SJSA1 (cell line): Measurements from ENCODE around the gene KIR3DL3. TPM values are rescaled to one million over a fixed set of nuclear protein-coding genes. Genes with fewer than 3 reads are reported as not detected.
"Not testable (repeated sequence)": the region's sequence is repeated elsewhere in the genome, so short reads cannot be mapped to it uniquely, and the experiment has no call there.

Source experiments
- DNase-seq, 2 experiments: peaks; one replicate each; pipeline ENCODE4 v3.0.0-alpha.2; 2015 to 2020; ENCODE audit warnings: low spot score in 2 of 2, low read depth in 1 of 2
- H3K27ac ChIP-seq: fragments of 250-450 bp; sonication (Bioruptor Pico); 2 replicates; pipeline ENCODE4 v1.5.1; 2020; ENCODE audit warnings: mild to moderate bottlenecking, moderate library complexity
- H3K27me3 ChIP-seq: fragments of 250-450 bp; sonication (Bioruptor Pico); replicated peaks from 2 replicates; pipeline ENCODE4 v1.5.1; 2020; ENCODE audit warnings: mild to moderate bottlenecking, moderate library complexity
- H3K36me3 ChIP-seq: fragments of 250-450 bp; sonication (Bioruptor Pico); 2 replicates; pipeline ENCODE4 v1.5.1; 2020; ENCODE audit warnings: mild to moderate bottlenecking
- H3K4me1 ChIP-seq: fragments of 250-450 bp; sonication (Bioruptor Pico); replicated peaks from 2 replicates; pipeline ENCODE4 v1.6.1; 2021; ENCODE audit warnings: mild to moderate bottlenecking
- H3K4me3 ChIP-seq: fragments of 250-450 bp; sonication (Bioruptor Pico); 2 replicates; pipeline ENCODE4 v1.5.1; 2020; ENCODE audit warnings: mild to moderate bottlenecking
- H3K9me3 ChIP-seq: fragments of 250-450 bp; sonication (Bioruptor Pico); replicated peaks from 2 replicates; pipeline ENCODE4 v1.5.1; 2020; ENCODE audit warnings: mild to moderate bottlenecking
- total RNA-seq: library from RNA; depleted of rRNA; stranded (reverse); fragments of >200 nt; shearing (Covaris generic); gene quantifications from 2 replicates; pipeline ENCODE4 v1.2.3, GENCODE V29; 2014; rRNA removed

The KIR3DL3 gene
- total RNA-seq: not detected in 2 replicates

- Histone ChIP-seq H3K4me3 (no peak within 1 kb of the TSS), H3K27ac (no peak within 1 kb of the TSS), H3K9me3 (peaks cover 3% of the 10 kb centered on the region; the same call in 1 of the 2 replicates), H3K27me3 (no peaks in the 10 kb centered on the region; the same call in 1 of the 2 replicates), H3K4me1 (no peaks in the 10 kb centered on the region), H3K36me3 (no peaks in the 10 kb centered on the region)
- DNase-seq: peak in 1 of 2 experiments; percentile 11
Measured at GRCh38 chr19:54724142-54724541, at the start of gene KIR3DL3. Gene KIR3DL3 (plus strand): TSS chr19:54724442. CDS start chr19:54724497, 55 bp downstream.

GRCh38 chr19:54676210-54676834 lies 47.9 kb upstream of the KIR3DL3 start:
- DNase-seq: peak in 1 of 2 experiments; percentile 11
- H3K27me3 ChIP-seq, H3K9me3 ChIP-seq, H3K36me3 ChIP-seq, H3K4me3 ChIP-seq, H3K4me1 ChIP-seq, H3K27ac ChIP-seq: not testable (repeated sequence)

GRCh38 chr19:54677217-54677616 lies 47.0 kb upstream of the KIR3DL3 start:
- H3K4me3 ChIP-seq: no peak overlapping the region
- H3K9me3 ChIP-seq: no peaks in the 10 kb centered on the region
- H3K27ac ChIP-seq: no peak overlapping the region
- DNase-seq: no peak
- H3K36me3 ChIP-seq: no peaks in the 10 kb centered on the region
- no peaks in the 10 kb centered on the region for H3K4me1 ChIP-seq
- no peaks in the 10 kb centered on the region for H3K27me3 ChIP-seq

GRCh38 chr19:54681596-54681995 lies 42.6 kb upstream of the KIR3DL3 start:
- H3K36me3 ChIP-seq, H3K9me3 ChIP-seq, DNase-seq, H3K4me3 ChIP-seq, H3K27me3 ChIP-seq, H3K27ac ChIP-seq, H3K4me1 ChIP-seq: not testable (repeated sequence)

GRCh38 chr19:54682306-54682856 lies 41.9 kb upstream of the KIR3DL3 start:
- no peak for DNase-seq
- H3K27ac ChIP-seq: no peak overlapping the region
- no peaks in the 10 kb centered on the region for H3K4me1 ChIP-seq

GRCh38 chr19:54684527-54684926 lies 39.7 kb upstream of the KIR3DL3 start:
- H3K4me1 ChIP-seq: no peaks in the 10 kb centered on the region
- H3K27ac ChIP-seq: no peak overlapping the region
- DNase-seq: no peak
- no peaks in the 10 kb centered on the region for H3K36me3 ChIP-seq
- H3K9me3 ChIP-seq: no peaks in the 10 kb centered on the region
- no peaks in the 10 kb centered on the region for H3K27me3 ChIP-seq
- no peak overlapping the region for H3K4me3 ChIP-seq

More at GRCh38 chr19:54682306-54682856, 41.9 kb upstream of the KIR3DL3 start:
- Histone ChIP-seq H3K27me3 (no peaks in the 10 kb centered on the region), H3K4me3 (no peak overlapping the region), H3K9me3 (no peaks in the 10 kb centered on the region), H3K36me3 (no peaks in the 10 kb centered on the region)

GRCh38 chr19:54691582-54692297 lies 32.5 kb upstream of the KIR3DL3 start:
- no peaks in the 10 kb centered on the region for H3K4me1 ChIP-seq
- DNase-seq: no peak
- no peaks in the 10 kb centered on the region for H3K27me3 ChIP-seq
- H3K36me3 ChIP-seq: no peaks in the 10 kb centered on the region
- no peak overlapping the region for H3K27ac ChIP-seq
- H3K4me3 ChIP-seq: no peak overlapping the region
- H3K9me3 ChIP-seq: no peaks in the 10 kb centered on the region

GRCh38 chr19:54692298-54692615 lies 32.0 kb upstream of the KIR3DL3 start:
- no peak overlapping the region for H3K4me3 ChIP-seq
- H3K4me1 ChIP-seq: no peaks in the 10 kb centered on the region
- no peaks in the 10 kb centered on the region for H3K27me3 ChIP-seq
- H3K36me3 ChIP-seq: no peaks in the 10 kb centered on the region
- H3K9me3 ChIP-seq: no peaks in the 10 kb centered on the region
- no peak for DNase-seq
- H3K27ac ChIP-seq: no peak overlapping the region

- Histone ChIP-seq H3K27me3 (no peaks in the 10 kb centered on the region), H3K4me1 (no peaks in the 10 kb centered on the region), H3K27ac (no peak overlapping the region), H3K36me3 (no peaks in the 10 kb centered on the region), H3K4me3 (no peak overlapping the region), H3K9me3 (no peaks in the 10 kb centered on the region)
- no peak for DNase-seq
Measured at GRCh38 chr19:54694648-54695047, 29.6 kb upstream of the KIR3DL3 start.

- H3K4me3 ChIP-seq: no peak overlapping the region
- DNase-seq: no peak
- H3K36me3 ChIP-seq: no peaks in the 10 kb centered on the region
- H3K9me3 ChIP-seq: no peaks in the 10 kb centered on the region
- no peak overlapping the region for H3K27ac ChIP-seq
- H3K27me3 ChIP-seq: no peaks in the 10 kb centered on the region
- H3K4me1 ChIP-seq: no peaks in the 10 kb centered on the region
Measured at GRCh38 chr19:54696117-54696548, 28.1 kb upstream of the KIR3DL3 start.

GRCh38 chr19:54696766-54697165 lies 27.5 kb upstream of the KIR3DL3 start:
- H3K9me3 ChIP-seq: no peaks in the 10 kb centered on the region
- H3K4me1 ChIP-seq: no peaks in the 10 kb centered on the region
- H3K27me3 ChIP-seq: no peaks in the 10 kb centered on the region
- DNase-seq: no peak
- H3K27ac ChIP-seq: no peak overlapping the region
- no peak overlapping the region for H3K4me3 ChIP-seq
- no peaks in the 10 kb centered on the region for H3K36me3 ChIP-seq

GRCh38 chr19:54697716-54698115 lies 26.5 kb upstream of the KIR3DL3 start:
- H3K9me3 ChIP-seq, H3K27ac ChIP-seq, H3K36me3 ChIP-seq, H3K4me1 ChIP-seq, H3K27me3 ChIP-seq, H3K4me3 ChIP-seq, DNase-seq: not testable (repeated sequence)

GRCh38 chr19:54704928-54705327 lies 19.3 kb upstream of the KIR3DL3 start:
- DNase-seq: no peak
- Histone ChIP-seq H3K4me3 (no peak overlapping the region), H3K4me1 (no peaks in the 10 kb centered on the region), H3K27me3 (no peaks in the 10 kb centered on the region), H3K36me3 (no peaks in the 10 kb centered on the region), H3K9me3 (no peaks in the 10 kb centered on the region), H3K27ac (no peak overlapping the region)

- Histone ChIP-seq H3K36me3 (no peaks in the 10 kb centered on the region), H3K9me3 (no peaks in the 10 kb centered on the region), H3K27ac (no peak overlapping the region), H3K4me1 (no peaks in the 10 kb centered on the region), H3K27me3 (no peaks in the 10 kb centered on the region), H3K4me3 (no peak overlapping the region)
- DNase-seq: no peak
Measured at GRCh38 chr19:54707962-54708361, 16.3 kb upstream of the KIR3DL3 start.
